GM18868 (cell line): ENCODE data around the gene METAP1.
"Not testable (repeated sequence)": the region's sequence is repeated elsewhere in the genome, so short reads cannot be mapped to it uniquely, and the experiment has no call there.

Experiments
- ATAC-seq: cut with Tn5 transposase; IDR thresholded peaks from one replicate; pipeline ENCODE4 v1.9.1; 2021; ENCODE audit warnings: mild to moderate bottlenecking, moderate library complexity; ENCODE audit not compliant: unreplicated experiment

METAP1 gene

GRCh38 chr4:99054428-99054994 is 59.0 kb downstream of the METAP1 start:
- ATAC-seq: no peak

- ATAC-seq: no peak
These were observed 62.7 kb downstream of the METAP1 start for GRCh38 chr4:99058228-99058627.

- ATAC-seq: no peak
These were observed 64.0 kb downstream of the METAP1 start for GRCh38 chr4:99059550-99059949.

GRCh38 chr4:99061048-99061700 is 65.7 kb downstream of the METAP1 start:
- peak; percentile 38 for ATAC-seq

GRCh38 chr4:99062120-99062519 is 66.6 kb downstream of the METAP1 start:
- ATAC-seq: peak; percentile 84

GRCh38 chr4:99065521-99065920 is 70.0 kb downstream of the METAP1 start:
- ATAC-seq: not testable (repeated sequence)

GRCh38 chr4:99067617-99068016 is 72.1 kb downstream of the METAP1 start:
- no peak for ATAC-seq

- no peak for ATAC-seq
These were observed 75.6 kb downstream of the METAP1 start for GRCh38 chr4:99071159-99071558.

- no peak for ATAC-seq
These were observed 79.3 kb downstream of the METAP1 start for GRCh38 chr4:99074816-99075215.

GRCh38 chr4:99076292-99076976 is 80.9 kb downstream of the METAP1 start:
- ATAC-seq: no peak

- ATAC-seq: no peak
These were observed 81.7 kb downstream of the METAP1 start for GRCh38 chr4:99077177-99077576.

- ATAC-seq: no peak
These were observed 82.8 kb downstream of the METAP1 start for GRCh38 chr4:99078336-99078735.

GRCh38 chr4:99078931-99079624 is 83.6 kb downstream of the METAP1 start:
- ATAC-seq: no peak

GRCh38 chr4:99079625-99080295 is 84.2 kb downstream of the METAP1 start:
- ATAC-seq: no peak

GRCh38 chr4:99080869-99081268 is 85.3 kb downstream of the METAP1 start:
- ATAC-seq: not testable (repeated sequence)

- no peak for ATAC-seq
These were observed 86.7 kb downstream of the METAP1 start for GRCh38 chr4:99082192-99082591.

GRCh38 chr4:99084595-99084994 is 89.1 kb downstream of the METAP1 start:
- ATAC-seq: no peak

GRCh38 chr4:99088023-99088449 is 92.5 kb downstream of the METAP1 start:
- ATAC-seq: peak; percentile 27

GRCh38 chr4:99088481-99089365 is 93.2 kb downstream of the METAP1 start, which contains the start of gene ADH5:
TSS of gene ADH5 (minus strand) at chr4:99088788. CDS start at chr4:99088700, 88 bp downstream.
- ATAC-seq: peak; percentile 90
